Osteocyte (in vitro differentiated cells): Measurements from ENCODE around the gene SH3BP2. TPM values are rescaled to one million over a fixed set of nuclear protein-coding genes. Genes with fewer than 3 reads are reported as not detected.
A peak's percentile ranks its signal among the peaks of the same experiment; 100 is the strongest.

Experiments used
- DNase-seq: peaks from one replicate; pipeline ENCODE4 v3.0.0; 2021; ENCODE audit warnings: mixed read lengths; ENCODE audit not compliant: unreplicated experiment; ENCODE audit errors: extremely low spot score
- H3K27ac Mint-ChIP-seq: one replicate; pipeline ENCODE4 v1.8.0; 2021; ENCODE audit warnings: mild to moderate bottlenecking, mixed read lengths; ENCODE audit not compliant: unreplicated experiment
- H3K27me3 Mint-ChIP-seq: one replicate; pipeline ENCODE4 v1.8.0; 2021; ENCODE audit warnings: mixed read lengths; ENCODE audit not compliant: unreplicated experiment
- H3K36me3 Mint-ChIP-seq: one replicate; pipeline ENCODE4 v1.8.0; 2021; ENCODE audit warnings: mixed read lengths; ENCODE audit not compliant: unreplicated experiment
- H3K4me1 Mint-ChIP-seq: one replicate; pipeline ENCODE4 v1.8.0; 2021; ENCODE audit warnings: mixed read lengths; ENCODE audit not compliant: unreplicated experiment
- H3K4me3 Mint-ChIP-seq: one replicate; pipeline ENCODE4 v1.8.0; 2021; ENCODE audit warnings: mild to moderate bottlenecking, moderate library complexity, mixed read lengths; ENCODE audit not compliant: unreplicated experiment
- H3K9me3 Mint-ChIP-seq: one replicate; pipeline ENCODE4 v1.8.0; 2021; ENCODE audit warnings: mixed read lengths; ENCODE audit not compliant: unreplicated experiment
- CTCF ChIP-seq: fragments of 200-600 bp; sonication (generic); IDR thresholded peaks from 2 replicates; pipeline ENCODE4 v1.5.0; 2021; ENCODE audit warnings: antibody characterized with exemption, mild to moderate bottlenecking, moderate library complexity
- total RNA-seq: library from RNA; stranded (reverse); gene quantifications from 2 replicates; pipeline ENCODE4 v1.2.1, GENCODE V29; 2021

Gene SH3BP2
- total RNA-seq, 1 donor from 2014 or later = 110 TPM

GRCh38 chr4:2867758-2868491 is 75.0 kb downstream of the SH3BP2 start:
- Mint-ChIP-seq H3K27ac (peak overlapping the region; percentile 25), H3K36me3 (peaks cover 4% of the 10 kb centered on the region), H3K27me3 (no peaks in the 10 kb centered on the region), H3K4me3 (peak overlapping the region; percentile 27), H3K9me3 (no peaks in the 10 kb centered on the region), H3K4me1 (peaks cover 53% of the 10 kb centered on the region)
- no peak for TF ChIP-seq CTCF
- DNase-seq = no peak

- peak overlapping the region; percentile 51 for H3K27ac Mint-ChIP-seq
- H3K9me3 Mint-ChIP-seq = no peaks in the 10 kb centered on the region
- no peak for DNase-seq
- peaks cover 4% of the 10 kb centered on the region for H3K36me3 Mint-ChIP-seq
- H3K27me3 Mint-ChIP-seq = no peaks in the 10 kb centered on the region
- TF ChIP-seq CTCF = no peak
- H3K4me1 Mint-ChIP-seq = peaks cover 56% of the 10 kb centered on the region
- H3K4me3 Mint-ChIP-seq = no peak overlapping the region
These were observed 76.1 kb downstream of the SH3BP2 start for GRCh38 chr4:2868877-2869487.

- Mint-ChIP-seq H3K9me3 (no peaks in the 10 kb centered on the region), H3K4me3 (no peak overlapping the region), H3K27me3 (no peaks in the 10 kb centered on the region), H3K36me3 (peaks cover 4% of the 10 kb centered on the region), H3K27ac (peak overlapping the region; percentile 51), H3K4me1 (peaks cover 57% of the 10 kb centered on the region)
- TF ChIP-seq CTCF = no peak
- no peak for DNase-seq
These were observed 76.8 kb downstream of the SH3BP2 start for GRCh38 chr4:2869659-2870058.

GRCh38 chr4:2870082-2870481 is 77.2 kb downstream of the SH3BP2 start:
- TF ChIP-seq CTCF = no peak
- DNase-seq = no peak
- Mint-ChIP-seq H3K9me3 (no peaks in the 10 kb centered on the region), H3K4me3 (no peak overlapping the region), H3K27me3 (no peaks in the 10 kb centered on the region), H3K4me1 (peaks cover 53% of the 10 kb centered on the region), H3K36me3 (peaks cover 4% of the 10 kb centered on the region), H3K27ac (peak overlapping the region; percentile 51)

GRCh38 chr4:2871466-2871865 is 78.6 kb downstream of the SH3BP2 start:
- H3K4me1 Mint-ChIP-seq = peaks cover 45% of the 10 kb centered on the region
- H3K4me3 Mint-ChIP-seq = no peak overlapping the region
- no peaks in the 10 kb centered on the region for H3K27me3 Mint-ChIP-seq
- H3K36me3 Mint-ChIP-seq = peaks cover 8% of the 10 kb centered on the region
- no peak for DNase-seq
- peak overlapping the region; percentile 62 for H3K27ac Mint-ChIP-seq
- TF ChIP-seq CTCF = no peak
- no peaks in the 10 kb centered on the region for H3K9me3 Mint-ChIP-seq
